HepG2 (cell line): ENCODE results near the gene HOXB4.

Experiments
- BCL3 ChIP-seq: sonication (generic); formaldehyde crosslinking; IDR thresholded peaks from 2 replicates; pipeline ENCODE4 v1.5.1; 2020; ENCODE audit warnings: mild to moderate bottlenecking, missing genetic modification reagents, moderate library complexity
- CBX5 ChIP-seq: sonication (generic); formaldehyde crosslinking; IDR thresholded peaks from 2 replicates; pipeline ENCODE4 v1.4.0; 2020; ENCODE audit warnings: missing genetic modification reagents, borderline replicate concordance
- CHCHD3 ChIP-seq: sonication (generic); formaldehyde crosslinking; IDR thresholded peaks from 2 replicates; pipeline ENCODE4 v1.8.0; 2022; ENCODE audit warnings: mild to moderate bottlenecking, missing genetic modification reagents, moderate library complexity
- CTCF ChIP-seq: sonication (generic); formaldehyde crosslinking; IDR thresholded peaks from 2 replicates; pipeline ENCODE4 v1.5.0; 2020; ENCODE audit warnings: mild to moderate bottlenecking, missing genetic modification reagents, moderate library complexity
- ELF1 ChIP-seq: sonication (generic); formaldehyde crosslinking; IDR thresholded peaks from 2 replicates; pipeline ENCODE4 v1.4.0; 2020; ENCODE audit warnings: missing genetic modification reagents
- EP300 ChIP-seq, 3 experiments: sonication (generic) in 1 of 3; formaldehyde crosslinking in 1 of 3; IDR thresholded peaks; 2 replicates each; pipeline versions ENCODE4 v1.5.1 to v1.6.1; 2011 to 2020; ENCODE audit warnings: low read depth in 2 of 3, low read length in 2 of 3, borderline replicate concordance in 1 of 3, improper control_type of control experiment in 1 of 3, mild to moderate bottlenecking in 1 of 3, missing genetic modification reagents in 1 of 3, moderate library complexity in 1 of 3
- ETV6 ChIP-seq: sonication (generic); formaldehyde crosslinking; conservative IDR thresholded peaks from 2 replicates; pipeline ENCODE4 v1.4.0; 2020; ENCODE audit warnings: missing genetic modification reagents
- ISX ChIP-seq: sonication (generic); formaldehyde crosslinking; conservative IDR thresholded peaks from 2 replicates; pipeline ENCODE4 v1.5.0; 2020; ENCODE audit warnings: missing genetic modification reagents
- MYC ChIP-seq: sonication (generic); formaldehyde crosslinking; IDR thresholded peaks from 2 replicates; pipeline ENCODE4 v1.9.0; 2021; ENCODE audit warnings: missing genetic modification reagents, borderline replicate concordance
- SALL1 ChIP-seq: sonication (generic); formaldehyde crosslinking; IDR thresholded peaks from 2 replicates; pipeline ENCODE4 v1.8.0; 2022; ENCODE audit warnings: mild to moderate bottlenecking, missing genetic modification reagents
- TFE3 ChIP-seq: IDR thresholded peaks from 2 replicates; pipeline ENCODE4 v1.6.1; 2016
- TP53 ChIP-seq: sonication (generic); formaldehyde crosslinking; conservative IDR thresholded peaks from 2 replicates; pipeline ENCODE4 v1.4.0; 2020; ENCODE audit warnings: missing genetic modification reagents
- USF2 ChIP-seq, 2 experiments: sonication (generic) in 1 of 2; formaldehyde crosslinking in 1 of 2; IDR thresholded peaks; 2 replicates each; pipeline versions ENCODE4 v1.5.1 to v1.6.1; 2011 to 2020; ENCODE audit warnings: borderline replicate concordance in 1 of 2, low read depth in 1 of 2, low read length in 1 of 2, mild to moderate bottlenecking in 1 of 2, missing genetic modification reagents in 1 of 2, moderate library complexity in 1 of 2

- TF ChIP-seq CTCF (CRISPR knock-in tag) (no peak), CHCHD3 (CRISPR knock-in tag) (no peak), ELF1 (no peak), SALL1 (no peak), ISX (CRISPR knock-in tag) (no peak), USF2 (IDR thresholded peaks at IDR 0.05; ENCODE audit: low read depth, low read length) (no peak), USF2 (CRISPR knock-in tag; IDR thresholded peaks at IDR 0.05; ENCODE audit: borderline replicate concordance) (no peak), TP53 (CRISPR knock-in tag) (no peak), EP300 (IDR thresholded peaks at IDR 0.05; ENCODE audit: low read depth in 2 of 2, low read length in 2 of 2) (no peak), EP300 (CRISPR knock-in tag; IDR thresholded peaks at IDR 0.05; ENCODE audit: borderline replicate concordance) (no peak), TFE3 (CRISPR knock-in tag) (no peak), CBX5 (CRISPR knock-in tag) (no peak), ETV6 (CRISPR knock-in tag) (no peak), BCL3 (no peak), MYC (CRISPR knock-in tag) (no peak)
Observed at GRCh38 chr17:48532261-48532660, 45.9 kb downstream of the HOXB4 start.
